GM23338 (cell line): ENCODE measurements around the gene NUDT16L1. TPM values are rescaled to one million over a fixed set of nuclear protein-coding genes. Genes with fewer than 3 reads are reported as not detected.

Source experiments
- ATAC-seq: fragments of 200-7000 bp; cut with Tn5 transposase; 3 replicates; pipeline ENCODE4 v1.9.1; 2020
- DNase-seq: peaks from one replicate; pipeline ENCODE4 v3.0.0-alpha.2; 2015; ENCODE audit warnings: low spot score
- H2AFZ ChIP-seq: fragments of 200-600 bp; sonication (generic); 2 replicates; pipeline ENCODE4 v1.8.0; 2016; ENCODE audit warnings: antibody characterized with exemption, mild to moderate bottlenecking, moderate library complexity
- H3F3A ChIP-seq: fragments of 200-600 bp; sonication (generic); replicated peaks from 2 replicates; pipeline ENCODE4 v1.8.0; 2017; ENCODE audit warnings: antibody characterized with exemption, mixed run types, low read depth
- H3K27ac ChIP-seq: fragments of 200-600 bp; sonication (generic); 2 replicates; pipeline ENCODE4 v1.6.1; 2016; ENCODE audit warnings: low read depth
- H3K27me3 ChIP-seq: fragments of 200-600 bp; sonication (generic); 2 replicates; pipeline ENCODE4 v1.8.0; 2016; ENCODE audit warnings: mild to moderate bottlenecking, mixed run types, moderate library complexity; ENCODE audit not compliant: insufficient read depth
- H3K36me3 ChIP-seq: fragments of 200-600 bp; sonication (generic); 2 replicates; pipeline ENCODE4 v1.8.0; 2016; ENCODE audit warnings: mild to moderate bottlenecking; ENCODE audit not compliant: insufficient read depth
- H3K4me1 ChIP-seq: fragments of 200-600 bp; sonication (generic); 2 replicates; pipeline ENCODE4 v1.8.0; 2016; ENCODE audit warnings: mild to moderate bottlenecking, moderate library complexity; ENCODE audit not compliant: insufficient read depth
- H3K4me2 ChIP-seq: fragments of 200-600 bp; sonication (generic); 2 replicates; pipeline ENCODE4 v1.7.1; 2017; ENCODE audit warnings: mixed run types
- H3K4me3 ChIP-seq: fragments of 200-600 bp; sonication (generic); 2 replicates; pipeline ENCODE4 v1.6.1; 2016; ENCODE audit warnings: mixed run types
- H3K79me2 ChIP-seq: fragments of 200-600 bp; sonication (generic); replicated peaks from 2 replicates; pipeline ENCODE4 v1.8.0; 2017; ENCODE audit warnings: mild to moderate bottlenecking; ENCODE audit not compliant: insufficient read depth
- H3K9me2 ChIP-seq: fragments of 200-600 bp; sonication (generic); 2 replicates; pipeline ENCODE4 v1.8.0; 2017; ENCODE audit not compliant: insufficient read depth
- H4K20me1 ChIP-seq: fragments of 200-600 bp; sonication (generic); replicated peaks from 2 replicates; pipeline ENCODE4 v1.8.0; 2017; ENCODE audit warnings: mild to moderate bottlenecking; ENCODE audit not compliant: insufficient read depth
- H3K27ac Mint-ChIP-seq: 2 replicates; pipeline ENCODE4 v1.8.0; 2020; ENCODE audit warnings: inconsistent platforms, mild to moderate bottlenecking, moderate library complexity, mixed read lengths
- H3K27me3 Mint-ChIP-seq: 3 replicates; pipeline ENCODE4 v1.8.0; 2022; ENCODE audit warnings: low read depth, mild to moderate bottlenecking, moderate library complexity, mixed read lengths, inconsistent platforms; ENCODE audit not compliant: insufficient read depth, poor library complexity
- H3K36me3 Mint-ChIP-seq: 3 replicates; pipeline ENCODE4 v1.8.0; 2021; ENCODE audit warnings: low read depth, mild to moderate bottlenecking, inconsistent platforms, moderate library complexity, mixed read lengths
- H3K4me1 Mint-ChIP-seq: 3 replicates; pipeline ENCODE4 v1.8.0; 2020; ENCODE audit warnings: mild to moderate bottlenecking, inconsistent platforms, mixed read lengths
- H3K4me3 Mint-ChIP-seq: 3 replicates; pipeline ENCODE4 v1.8.0; 2021; ENCODE audit warnings: moderate library complexity, mild to moderate bottlenecking, inconsistent platforms, mixed read lengths
- H3K9me3 Mint-ChIP-seq: 3 replicates; pipeline ENCODE4 v1.8.0; 2020; ENCODE audit warnings: moderate library complexity, mild to moderate bottlenecking, inconsistent platforms, mixed read lengths
- CREB1 ChIP-seq: fragments of 250-450 bp; sonication (Bioruptor Pico); IDR thresholded peaks from 2 replicates; pipeline ENCODE4 v1.5.0; 2020; ENCODE audit warnings: low read depth, mild to moderate bottlenecking, moderate library complexity
- EZH2 ChIP-seq: fragments of 200-600 bp; sonication (generic); IDR thresholded peaks from one replicate; pipeline ENCODE4 v1.8.0; 2017; ENCODE audit warnings: antibody characterized with exemption, mild to moderate bottlenecking, low read depth; ENCODE audit not compliant: unreplicated experiment
- JUNB ChIP-seq: IDR thresholded peaks from one replicate; pipeline ENCODE4 v1.6.1; 2016; ENCODE audit warnings: antibody characterized with exemption; ENCODE audit not compliant: unreplicated experiment
- REST ChIP-seq: IDR thresholded peaks from one replicate; pipeline ENCODE4 v1.6.1; 2018; ENCODE audit warnings: antibody characterized with exemption; ENCODE audit not compliant: unreplicated experiment
- ZNF114 ChIP-seq: fragments of 250-450 bp; sonication (Bioruptor Pico); IDR thresholded peaks from 2 replicates; pipeline ENCODE4 v1.5.0; 2020; ENCODE audit warnings: mild to moderate bottlenecking, moderate library complexity
- ZNF462 ChIP-seq: fragments of 250-450 bp; sonication (Bioruptor Pico); IDR thresholded peaks from 2 replicates; pipeline ENCODE4 v1.5.0; 2020; ENCODE audit warnings: mild to moderate bottlenecking, moderate library complexity
- polyA plus RNA-seq: library from polyadenylated mRNA; unstranded; fragments of >200 nt; fragmentation: Nextera tagmentation; extraction: Ambion mirVana; gene quantifications from 2 replicates; pipeline ENCODE4 v1.2.1, GENCODE V29; 2016
- total RNA-seq: library from RNA; depleted of rRNA; stranded (reverse); fragments of >200 nt; shearing (Covaris generic); gene quantifications from 2 replicates; pipeline ENCODE4 v1.2.3, GENCODE V29; 2014

NUDT16L1 gene
- total and polyA plus RNA-seq, 2 experiments from 2014 or later, result 37.1 to 80.4 TPM

DNA sequence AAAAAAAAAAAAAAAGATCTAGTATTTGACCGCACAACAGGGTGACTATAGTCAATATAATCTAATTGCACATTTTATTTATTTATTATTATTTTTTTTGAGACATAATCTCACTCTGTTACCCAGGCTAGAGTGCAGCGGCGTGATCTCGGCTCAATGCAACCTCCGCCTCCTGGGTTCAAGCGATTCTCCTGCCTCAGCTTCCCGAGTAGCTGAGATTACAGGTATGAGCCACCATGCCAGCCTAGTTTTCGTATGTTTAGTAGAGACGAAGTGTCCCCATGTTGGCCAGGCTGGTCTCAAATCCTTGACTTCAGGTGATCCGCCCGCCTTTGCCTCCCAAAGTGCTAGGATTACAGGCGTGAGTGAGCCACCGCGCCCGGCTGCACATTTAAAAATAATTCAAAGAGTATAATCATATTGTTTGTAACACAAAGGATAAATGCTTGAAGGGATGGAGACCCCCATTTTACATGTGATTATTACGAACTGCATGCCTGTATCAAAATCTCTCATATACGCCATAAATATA, 39.9 kb downstream of the NUDT16L1 start:
- Histone ChIP-seq H3K4me1 (peaks cover 10% of the 10 kb centered on the region; the same call in 1 of the 2 replicates), H3K36me3 (peaks cover 7% of the 10 kb centered on the region), H3F3A (peaks cover 28% of the 10 kb centered on the region), H3K4me3 (peak overlapping the region; percentile 98), H4K20me1 (peaks cover 3% of the 10 kb centered on the region), H3K4me2 (peak overlapping the region; percentile 100), H3K27me3 (no peaks in the 10 kb centered on the region), H3K9me2 (no peaks in the 10 kb centered on the region), H3K79me2 (peaks cover 49% of the 10 kb centered on the region), H3K27ac (peak overlapping the region; percentile 95; the same call in 1 of the 2 replicates), H2AFZ (peak overlapping the region; percentile 95)
- no peak for ATAC-seq
- Mint-ChIP-seq H3K4me3 (peak overlapping the region; percentile 92), H3K36me3 (peaks cover 21% of the 10 kb centered on the region), H3K27ac (peak overlapping the region; percentile 93), H3K4me1 (peaks cover 8% of the 10 kb centered on the region; the same call in 2 of the 3 replicates), H3K27me3 (peaks cover 16% of the 10 kb centered on the region), H3K9me3 (no peaks in the 10 kb centered on the region; the same call in 2 of the 3 replicates)
- no peak for TF ChIP-seq ZNF462 (CRISPR knock-in tag)
- no peak for TF ChIP-seq CREB1 (CRISPR knock-in tag)
- no peak for TF ChIP-seq JUNB
- no peak for TF ChIP-seq ZNF114 (CRISPR knock-in tag)
- no peak for DNase-seq

GRCh38 chr16:4733747-4734062, 40.3 kb downstream of the NUDT16L1 start:
- H3K4me1 Mint-ChIP-seq, result peaks cover 8% of the 10 kb centered on the region; the same call in 2 of the 3 replicates

More at GRCh38 chr16:4733747-4734062, 40.3 kb downstream of the NUDT16L1 start:
- H3K9me3 Mint-ChIP-seq, result no peaks in the 10 kb centered on the region
- ATAC-seq (peak; percentile 21), DNase-seq (no peak)
- peak overlapping the region; percentile 95 for H3K27ac ChIP-seq
- no peaks in the 10 kb centered on the region for H3K27me3 ChIP-seq
- H3K27me3 Mint-ChIP-seq, result peaks cover 16% of the 10 kb centered on the region
- peak overlapping the region; percentile 100 for H3K4me2 ChIP-seq
- peak overlapping the region; percentile 98 for H3K4me3 ChIP-seq
- peaks cover 45% of the 10 kb centered on the region for H3K79me2 ChIP-seq
- peak overlapping the region; percentile 93 for H3K27ac Mint-ChIP-seq
- peaks cover 10% of the 10 kb centered on the region; the same call in 1 of the 2 replicates for H3K4me1 ChIP-seq
- peak overlapping the region; percentile 92 for H3K4me3 Mint-ChIP-seq
- peak overlapping the region; percentile 95 for H2AFZ ChIP-seq
- H3K9me2 ChIP-seq, result no peaks in the 10 kb centered on the region
- peaks cover 7% of the 10 kb centered on the region for H3K36me3 ChIP-seq
- H3F3A ChIP-seq, result peaks cover 27% of the 10 kb centered on the region
- H3K36me3 Mint-ChIP-seq, result peaks cover 18% of the 10 kb centered on the region
- no peak for TF ChIP-seq EZH2
- TF ChIP-seq REST, result no peak
- H4K20me1 ChIP-seq, result peaks cover 3% of the 10 kb centered on the region
